Ascending aorta (tissue), 2 donors: ENCODE measurements around the gene TRAF2. TPM values are rescaled to one million over a fixed set of nuclear protein-coding genes. Genes with fewer than 3 reads are reported as not detected.
"Not testable (repeated sequence)": the region's sequence is repeated elsewhere in the genome, so short reads cannot be mapped to it uniquely, and the experiment has no call there.

Experiments used
- DNase-seq, 2 donors: peaks; one replicate each; pipeline ENCODE4 v3.0.0-alpha.2; 2019; ENCODE audit warnings: low spot score in 2 of 2
- H3K27ac ChIP-seq, 2 donors: fragments of 200-600 bp; sonication (generic); one replicate each; pipeline ENCODE4 v1.5.1; 2016 to 2017; ENCODE audit warnings: mild to moderate bottlenecking in 1 of 2
- H3K27me3 ChIP-seq: fragments of 200-600 bp; sonication (generic); one replicate; pipeline ENCODE4 v1.5.1; 2017
- H3K36me3 ChIP-seq, 2 donors: fragments of 200-600 bp; sonication (generic); one replicate each; pipeline ENCODE4 v1.5.1; 2016
- H3K4me1 ChIP-seq, 2 donors: fragments of 200-600 bp; sonication (generic); one replicate each; pipeline ENCODE4 v1.5.1; 2016 to 2017; ENCODE audit warnings: mild to moderate bottlenecking in 1 of 2
- H3K4me3 ChIP-seq, 2 donors: fragments of 200-600 bp; sonication (generic); one replicate each; pipeline ENCODE4 v1.5.1; 2016 to 2017; ENCODE audit warnings: mild to moderate bottlenecking in 1 of 2
- H3K9me3 ChIP-seq, 2 donors: fragments of 200-600 bp; sonication (generic); one replicate each; pipeline ENCODE4 v1.5.1; 2016
- CTCF ChIP-seq, 3 experiments: fragments of 200-600 bp in 2 of 3; fragments of 450-650 bp in 1 of 3; sonication (generic) in 2 of 3; IDR thresholded peaks; one replicate each; pipeline ENCODE4 v1.5.1; 2016 to 2019; ENCODE audit warnings: antibody characterized with exemption in 3 of 3, mild to moderate bottlenecking in 1 of 3, moderate library complexity in 1 of 3
- intact Hi-C: fragments of 100-400 bp; cut with DNase I; formaldehyde crosslinking; loops from one replicate; pipeline ENCODE4 v1.15.1; 2023
- total RNA-seq: library from RNA; depleted of rRNA; stranded (reverse); fragments of >200 nt; gene quantifications from one replicate; pipeline ENCODE4 v1.1.0, GENCODE V29; 2016

The TRAF2 gene
- total RNA-seq, 1 donor from 2014 or later, result 4.4 TPM

GRCh38 chr9:136882109-136882946, 4.0 kb upstream of the TRAF2 start:
- no peak overlapping the region for H3K27ac ChIP-seq
- TF ChIP-seq CTCF (IDR thresholded peaks at IDR 0.05), result no peak
- intact Hi-C loops, result no loop called here
- H3K36me3 ChIP-seq, result no peaks in the 10 kb centered on the region
- H3K4me3 ChIP-seq, result peak overlapping the region in 1 of 2 donors; percentile 18
- peak; percentile 24 to 80 for DNase-seq
- H3K27me3 ChIP-seq, result no peaks in the 10 kb centered on the region
- H3K9me3 ChIP-seq, result no peaks in the 10 kb centered on the region
- peaks cover 0 to 3% of the 10 kb centered on the region in 2 donors for H3K4me1 ChIP-seq

GRCh38 chr9:136882947-136883283, 3.4 kb upstream of the TRAF2 start:
- H3K36me3 ChIP-seq, DNase-seq, H3K4me1 ChIP-seq, intact Hi-C loops, H3K27me3 ChIP-seq, H3K9me3 ChIP-seq, H3K27ac ChIP-seq, H3K4me3 ChIP-seq: not testable (repeated sequence)

GRCh38 chr9:136883670-136884069, 2.6 kb upstream of the TRAF2 start:
- H3K36me3 ChIP-seq, DNase-seq, H3K9me3 ChIP-seq, intact Hi-C loops, H3K27ac ChIP-seq, H3K27me3 ChIP-seq, H3K4me3 ChIP-seq, H3K4me1 ChIP-seq: not testable (repeated sequence)

- Histone ChIP-seq H3K4me3 (peak overlapping the region; percentile 89 to 96), H3K36me3 (no peaks in the 10 kb centered on the region), H3K27ac (peak overlapping the region; percentile 76 to 78), H3K4me1 (peaks cover 0 to 8% of the 10 kb centered on the region in 2 donors), H3K9me3 (no peaks in the 10 kb centered on the region), H3K27me3 (no peaks in the 10 kb centered on the region)
- DNase-seq, result no peak
- intact Hi-C loops, result loop anchor here (1.0 to 5.0 kb wide), 5 partner anchors 21 to 110 kb away; partner anchors contain the start of genes CLIC3, EDF1, FBXW5 and PHPT1
- TF ChIP-seq CTCF (IDR thresholded peaks at IDR 0.05), result no peak
Measured at GRCh38 chr9:136886610-136887597, 588 bp downstream of the TRAF2 start.

- no peak overlapping the region for H3K27ac ChIP-seq
- H3K27me3 ChIP-seq, result no peaks in the 10 kb centered on the region
- no peak for TF ChIP-seq CTCF (IDR thresholded peaks at IDR 0.05)
- peaks cover 0 to 8% of the 10 kb centered on the region in 2 donors for H3K36me3 ChIP-seq
- no peak for DNase-seq
- H3K4me1 ChIP-seq, result peaks cover 0 to 8% of the 10 kb centered on the region in 2 donors
- no peaks in the 10 kb centered on the region for H3K9me3 ChIP-seq
- no peak overlapping the region for H3K4me3 ChIP-seq
- intact Hi-C loops, result loop anchor here (5.0 kb wide), 1 partner anchor 109 kb away; the partner anchor contains the start of gene CLIC3
Measured at GRCh38 chr9:136888454-136888853, 2.1 kb downstream of the TRAF2 start.

- H3K4me3 ChIP-seq, result no peak overlapping the region
- H3K9me3 ChIP-seq, result no peaks in the 10 kb centered on the region
- intact Hi-C loops, result loop anchor here (5.0 kb wide), 1 partner anchor 107 kb away; the partner anchor contains the start of gene CLIC3
- H3K27ac ChIP-seq, result no peak overlapping the region
- peaks cover 0 to 8% of the 10 kb centered on the region in 2 donors for H3K4me1 ChIP-seq
- DNase-seq, result no peak
- H3K27me3 ChIP-seq, result no peaks in the 10 kb centered on the region
- TF ChIP-seq CTCF (IDR thresholded peaks at IDR 0.05), result no peak
- peaks cover 0 to 8% of the 10 kb centered on the region in 2 donors for H3K36me3 ChIP-seq
Measured at GRCh38 chr9:136889858-136890257, 3.5 kb downstream of the TRAF2 start.
